ENCODE data around the gene LHX8.

Gene LHX8

DNA sequence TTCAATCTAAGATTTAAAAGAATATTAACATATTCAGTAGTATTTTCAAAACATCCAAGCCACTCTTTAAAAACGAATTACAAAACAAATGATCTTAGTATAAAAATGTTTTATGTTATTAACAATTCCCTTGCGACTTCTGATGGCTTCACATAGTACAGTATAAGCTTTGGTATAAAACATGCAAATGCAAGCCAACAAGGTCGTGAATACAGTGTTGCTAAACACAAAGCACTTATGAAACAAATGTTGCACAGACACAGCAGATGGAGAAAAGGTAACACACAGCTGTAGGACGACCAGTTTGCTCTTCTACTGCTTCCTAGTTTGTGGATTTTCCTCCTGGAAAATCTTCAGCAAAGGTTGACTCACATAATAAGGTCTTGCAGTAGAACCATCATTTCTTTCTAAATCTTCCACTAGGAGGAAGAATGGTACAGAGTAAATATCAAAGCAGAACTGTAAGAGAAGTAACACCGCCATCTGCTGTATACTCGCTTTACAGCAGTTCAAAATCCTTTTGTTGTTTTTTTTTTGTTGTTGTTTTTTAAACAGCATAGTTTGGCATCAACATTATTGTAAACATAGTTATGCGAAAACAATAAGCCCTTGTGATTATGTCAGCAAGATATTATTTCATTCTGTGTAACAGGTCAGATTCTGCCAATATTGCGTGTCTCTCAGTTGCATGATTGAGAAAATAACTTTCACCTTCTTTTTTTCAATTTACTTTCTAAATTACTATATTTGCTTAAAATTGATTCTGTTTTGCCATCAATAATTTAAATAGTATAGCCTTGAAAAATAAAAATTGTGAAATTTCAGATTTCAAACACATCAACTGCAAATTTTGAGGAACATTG is 69.5 kb downstream of the LHX8 start:
- DNase-seq (ENCODE audit: low read depth): peak; percentile 18

DNA sequence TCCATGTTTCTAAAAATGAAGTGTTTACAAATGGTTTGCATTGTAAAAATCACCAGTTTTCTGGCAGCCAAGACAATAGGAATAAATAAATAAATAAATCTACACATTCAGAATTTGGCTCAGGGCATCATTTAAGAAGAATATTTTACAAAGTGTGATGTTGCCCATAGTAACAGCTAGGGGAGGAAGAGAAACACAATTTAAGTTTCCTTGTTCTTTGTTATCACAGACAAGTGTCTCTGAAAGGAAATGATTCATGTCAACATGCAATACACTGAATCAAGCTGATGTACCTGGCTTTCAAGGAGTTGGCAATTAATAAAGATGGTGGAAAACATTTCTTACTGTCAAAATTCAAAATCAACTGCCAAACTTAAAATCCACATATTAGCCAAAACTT is 74.7 kb downstream of the LHX8 start:
- DNase-seq (ENCODE audit: low read depth): no peak

All from stromal cell of bone marrow (primary cell).